Measurements from ENCODE around the gene ANAPC1.
"Not testable (repeated sequence)": the region's sequence is repeated elsewhere in the genome, so short reads cannot be mapped to it uniquely, and the experiment has no call there.

DNA sequence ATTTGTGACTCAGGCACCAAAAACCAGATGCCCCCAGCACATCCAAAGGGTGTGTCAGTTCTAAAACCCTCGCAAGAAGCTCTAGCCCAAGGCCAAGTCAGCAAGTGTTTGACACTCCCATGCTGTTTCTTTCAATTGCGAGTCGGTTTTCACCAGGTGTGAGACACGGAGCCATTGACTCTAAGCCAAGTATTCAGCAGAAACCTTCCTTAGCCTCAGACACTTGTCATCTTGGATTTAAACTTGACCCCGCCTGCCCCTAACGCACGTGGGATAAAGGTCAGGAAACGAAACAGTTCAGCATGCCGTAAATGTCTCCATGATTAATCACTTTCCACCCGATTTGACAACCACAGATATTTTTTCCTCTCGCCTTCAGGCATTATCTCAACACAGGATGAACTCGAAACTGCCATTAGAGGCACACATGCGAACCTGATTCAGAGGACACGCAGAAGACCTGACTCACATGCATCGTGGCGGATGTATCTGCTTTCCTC lies 156.3 kb downstream of the ANAPC1 start:
- TF ChIP-seq, protein P1, sequence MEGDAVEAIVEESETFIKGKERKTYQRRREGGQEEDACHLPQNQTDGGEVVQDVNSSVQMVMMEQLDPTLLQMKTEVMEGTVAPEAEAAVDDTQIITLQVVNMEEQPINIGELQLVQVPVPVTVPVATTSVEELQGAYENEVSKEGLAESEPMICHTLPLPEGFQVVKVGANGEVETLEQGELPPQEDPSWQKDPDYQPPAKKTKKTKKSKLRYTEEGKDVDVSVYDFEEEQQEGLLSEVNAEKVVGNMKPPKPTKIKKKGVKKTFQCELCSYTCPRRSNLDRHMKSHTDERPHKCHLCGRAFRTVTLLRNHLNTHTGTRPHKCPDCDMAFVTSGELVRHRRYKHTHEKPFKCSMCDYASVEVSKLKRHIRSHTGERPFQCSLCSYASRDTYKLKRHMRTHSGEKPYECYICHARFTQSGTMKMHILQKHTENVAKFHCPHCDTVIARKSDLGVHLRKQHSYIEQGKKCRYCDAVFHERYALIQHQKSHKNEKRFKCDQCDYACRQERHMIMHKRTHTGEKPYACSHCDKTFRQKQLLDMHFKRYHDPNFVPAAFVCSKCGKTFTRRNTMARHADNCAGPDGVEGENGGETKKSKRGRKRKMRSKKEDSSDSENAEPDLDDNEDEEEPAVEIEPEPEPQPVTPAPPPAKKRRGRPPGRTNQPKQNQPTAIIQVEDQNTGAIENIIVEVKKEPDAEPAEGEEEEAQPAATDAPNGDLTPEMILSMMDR (IDR thresholded peaks at IDR 0.05): not testable (repeated sequence)
- TF ChIP-seq POLR2A (IDR thresholded peaks at IDR 0.05): not testable (repeated sequence)
